Measurements from ENCODE around the gene CD200R1L. TPM values are rescaled to one million over a fixed set of nuclear protein-coding genes. Genes with fewer than 3 reads are reported as not detected.

Gene CD200R1L
- total RNA-seq, 1 experiment from 2014 or later, result not detected

GRCh38 chr3:112782491-112782890 lies 64.2 kb downstream of the CD200R1L start:
- no peak overlapping the region for H2BK20ac ChIP-seq (ENCODE audit: low read depth, low read length, poor library complexity, severe bottlenecking)
- Mint-ChIP-seq H3K4me1 (peaks cover 0 to 7% of the 10 kb centered on the region in 2 experiments; a peak in 2 of 4 replicates), H3K27ac (no peak overlapping the region), H3K27me3 (ENCODE audit: low read depth) (no peaks in the 10 kb centered on the region), H3K9me3 (peaks cover 4 to 5% of the 10 kb centered on the region in 2 experiments; a peak in 4 of 5 replicates), H3K4me3 (no peak overlapping the region), H3K36me3 (ENCODE audit: insufficient read depth in 1 of 3, low read depth in 3 of 3) (peaks cover 4 to 5% (median 5%) of the 10 kb centered on the region in 3 experiments; a peak in 6 of 7 replicates)
- no peak overlapping the region for H2BK120ac ChIP-seq (ENCODE audit: low read depth, low read length, poor library complexity, severe bottlenecking)
- no peak overlapping the region for H3K4me2 ChIP-seq (ENCODE audit: insufficient read depth, insufficient read length, low read length)
- no peak overlapping the region for H3K4ac ChIP-seq (ENCODE audit: low read depth, low read length)
- H3K4me1 ChIP-seq (ENCODE audit: insufficient read depth, low read length), result no peaks in the 10 kb centered on the region
- H2AFZ ChIP-seq (ENCODE audit: low read length), result no peak overlapping the region
- TF ChIP-seq CTCF (conservative IDR thresholded peaks at IDR 0.05), result no peak
- no peak overlapping the region for H3K56ac ChIP-seq (ENCODE audit: insufficient read length, low read depth, low read length)
- H2AK5ac ChIP-seq (ENCODE audit: insufficient read length, low read length), result no peak overlapping the region
- no peak for DNase-seq
- no peak overlapping the region for H3K27ac ChIP-seq (ENCODE audit: insufficient read length, low read depth, low read length)
- no peak overlapping the region for H3K9ac ChIP-seq (ENCODE audit: extremely low read depth, insufficient read length, low read length)
- H2BK15ac ChIP-seq (ENCODE audit: low read depth, low read length), result no peak overlapping the region
- H4K20me1 ChIP-seq (ENCODE audit: control insufficient read depth, insufficient read depth, insufficient read length), result no peaks in the 10 kb centered on the region
- no peaks in the 10 kb centered on the region for H3K27me3 ChIP-seq (ENCODE audit: insufficient read depth, low read length)
- no peak overlapping the region for H4K91ac ChIP-seq (ENCODE audit: insufficient read length, low read depth, low read length)
- H4K5ac ChIP-seq (ENCODE audit: insufficient read length, low read depth, low read length), result no peak overlapping the region
- H3K14ac ChIP-seq (ENCODE audit: insufficient read depth, low read length), result no peak overlapping the region
- no peaks in the 10 kb centered on the region for H3K23me2 ChIP-seq (ENCODE audit: insufficient read length, low read depth, low read length, poor library complexity, severe bottlenecking)
- no peak overlapping the region for H3K23ac ChIP-seq (ENCODE audit: insufficient read length, low read depth, low read length)
- no peak overlapping the region for H3K18ac ChIP-seq (ENCODE audit: insufficient read length, low read depth, low read length)
- no peak overlapping the region for H4K8ac ChIP-seq (replicated peaks; ENCODE audit: insufficient read length, low read depth, low read length)
- H2BK12ac ChIP-seq (ENCODE audit: insufficient read length, low read depth, low read length), result no peak overlapping the region
- no peak overlapping the region for H2BK5ac ChIP-seq (ENCODE audit: insufficient read length, low read length)
- H3K9me3 ChIP-seq (ENCODE audit: control insufficient read depth, low read depth, low read length), result no peaks in the 10 kb centered on the region
- H3T11ph ChIP-seq (ENCODE audit: low read length), result no peak overlapping the region
- H3K79me1 ChIP-seq (ENCODE audit: insufficient read depth, low read depth, low read length, poor library complexity, severe bottlenecking), result no peaks in the 10 kb centered on the region
- WGBS (ENCODE audit: extremely low coverage, insufficient read length, low lambda C conversion rate), result no CpG with 5 or more reads among the region's 2 CpGs
- H3K79me2 ChIP-seq (ENCODE audit: insufficient read depth, low read length), result no peaks in the 10 kb centered on the region
